Activated CD4-positive, alpha-beta T cell treated with anti-CD3 and anti-CD28 coated beads for 24 hours (primary cell): Measurements from ENCODE around the gene MYOM1.
"Not testable (repeated sequence)": the region's sequence is repeated elsewhere in the genome, so short reads cannot be mapped to it uniquely, and the experiment has no call there.

Experiments used
- DNase-seq, 2 donors: peaks; one replicate each; pipeline ENCODE4 v3.0.0-alpha.2; 2020; ENCODE audit warnings: low read depth in 2 of 2

Gene MYOM1

GRCh38 chr18:3035635-3036034 is 184.1 kb downstream of the MYOM1 start:
- DNase-seq: no peak

- DNase-seq: no peak
These were observed 187.0 kb downstream of the MYOM1 start for GRCh38 chr18:3032721-3033120.

GRCh38 chr18:3029215-3029952 is 190.4 kb downstream of the MYOM1 start:
- no peak for DNase-seq

GRCh38 chr18:3028115-3028514 is 191.7 kb downstream of the MYOM1 start:
- DNase-seq: not testable (repeated sequence)

- DNase-seq: no peak
These were observed 192.3 kb downstream of the MYOM1 start for GRCh38 chr18:3027370-3027891.

- no peak for DNase-seq
These were observed 194.2 kb downstream of the MYOM1 start for GRCh38 chr18:3025544-3025943.

- DNase-seq: not testable (repeated sequence)
These were observed 196.2 kb downstream of the MYOM1 start for GRCh38 chr18:3023603-3024002.
